HG03342 (cell line): ENCODE measurements around the gene EVA1B.

ENCODE experiments used
- ATAC-seq: cut with Tn5 transposase; IDR thresholded peaks from one replicate; pipeline ENCODE4 v1.9.1; 2021; ENCODE audit warnings: mild to moderate bottlenecking, moderate library complexity; ENCODE audit not compliant: unreplicated experiment

The EVA1B gene

GRCh38 chr1:36284061-36284460 is 39.4 kb downstream of the EVA1B start:
- no peak for ATAC-seq

- no peak for ATAC-seq
Measured at GRCh38 chr1:36279789-36280296, 43.6 kb downstream of the EVA1B start.

- no peak for ATAC-seq
Measured at GRCh38 chr1:36279110-36279788, 44.2 kb downstream of the EVA1B start.

- no peak for ATAC-seq
Measured at GRCh38 chr1:36276688-36277087, 46.8 kb downstream of the EVA1B start.

GRCh38 chr1:36274201-36274600 is 49.2 kb downstream of the EVA1B start:
- no peak for ATAC-seq

- no peak for ATAC-seq
Measured at GRCh38 chr1:36273024-36273423, 50.4 kb downstream of the EVA1B start.
